Ureter (tissue), 1 donor: Measurements from ENCODE around the gene ARHGDIB. TPM values are rescaled to one million over a fixed set of nuclear protein-coding genes. Genes with fewer than 3 reads are reported as not detected.
A peak's percentile ranks its signal among the peaks of the same experiment; 100 is the strongest.

Experiments used
- DNase-seq: peaks from one replicate; pipeline ENCODE4 v3.0.0-alpha.2; 2020; ENCODE audit warnings: low spot score
- total RNA-seq: library from RNA; stranded (reverse); gene quantifications from one replicate; pipeline ENCODE4 v1.2.4, GENCODE V29; 2023
- donor health status: DM: yes; HTN: yes; CAD: no.

Gene ARHGDIB
- total RNA-seq, 1 donor from 2014 or later = 264 TPM

DNA sequence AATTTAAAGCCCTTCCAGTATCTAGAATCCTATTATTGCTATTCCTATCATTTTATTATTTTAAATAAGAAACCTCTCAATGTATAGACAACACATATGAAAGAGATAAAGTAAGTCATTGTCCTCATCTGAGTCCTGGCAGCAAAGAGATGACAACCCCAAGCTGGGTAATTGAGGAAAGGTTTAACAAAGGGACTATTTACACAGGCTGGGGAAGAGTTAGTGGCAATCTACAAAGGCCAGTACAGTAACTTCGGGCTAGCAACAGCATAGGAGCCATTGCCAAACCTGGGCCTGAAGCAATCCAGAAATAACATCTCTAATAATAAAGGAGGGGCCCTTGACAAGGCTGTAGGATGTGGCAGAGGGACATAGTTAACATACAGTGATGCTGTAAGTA is 22.6 kb upstream of the ARHGDIB start:
- DNase-seq = no peak

DNA sequence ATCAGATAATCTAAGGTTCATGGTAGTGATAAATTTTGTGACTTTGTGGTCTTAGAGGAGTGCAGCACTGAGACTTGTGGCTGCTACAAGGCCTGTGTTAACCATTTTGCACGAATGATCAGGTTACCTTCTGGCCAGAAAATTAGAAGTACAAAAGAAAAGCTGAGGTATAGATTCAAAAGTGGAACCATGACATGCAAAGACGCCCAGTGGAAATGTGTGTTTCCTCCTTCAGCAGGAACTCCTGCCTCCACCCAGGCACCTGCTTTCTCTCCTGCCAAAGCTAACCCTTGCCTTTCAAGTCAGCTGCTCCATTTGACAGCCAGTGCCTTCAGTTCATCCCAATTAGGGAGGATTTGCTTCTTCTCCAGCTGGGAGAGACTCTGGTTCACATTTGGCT is 21.6 kb upstream of the ARHGDIB start:
- DNase-seq = no peak

DNA sequence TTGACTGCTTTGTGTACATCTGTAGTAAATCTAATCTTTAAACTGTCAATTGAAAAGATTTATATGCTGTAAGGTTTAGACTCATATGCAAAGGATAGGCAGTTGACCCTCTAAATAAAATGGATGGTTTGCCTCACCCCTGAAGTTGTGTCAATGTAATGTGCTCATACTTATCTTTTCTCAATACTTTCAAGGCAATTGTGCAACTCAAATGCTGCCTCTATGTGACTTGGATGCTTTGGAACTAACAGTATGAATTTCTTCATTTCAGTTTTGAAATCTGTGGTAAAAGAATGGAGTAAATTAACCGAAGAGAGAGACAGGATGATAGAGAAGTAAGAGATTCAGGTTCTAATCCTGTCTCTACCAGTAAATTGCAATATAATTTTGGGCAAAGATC is 21.2 kb upstream of the ARHGDIB start:
- DNase-seq = no peak

DNA sequence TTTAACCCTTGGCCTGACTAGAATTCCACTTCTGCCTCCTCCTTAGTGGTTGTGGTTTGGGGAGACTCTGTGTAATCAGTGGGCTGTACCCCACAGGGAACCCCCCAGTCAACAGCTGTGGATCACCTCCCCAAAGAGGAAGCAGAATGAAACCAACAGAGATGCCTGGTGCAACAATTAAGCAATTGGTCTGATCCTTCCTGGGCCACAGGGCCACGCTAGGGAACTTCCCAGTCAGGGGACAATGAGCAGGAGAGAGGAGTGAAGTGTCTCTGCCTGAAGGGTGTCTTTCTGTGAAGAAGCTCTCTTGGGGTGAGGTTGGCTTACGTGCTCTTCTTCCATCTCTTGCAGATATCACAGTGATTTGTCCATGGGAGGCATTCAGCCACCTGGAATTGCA is 19.6 kb upstream of the ARHGDIB start:
- DNase-seq = no peak

DNA sequence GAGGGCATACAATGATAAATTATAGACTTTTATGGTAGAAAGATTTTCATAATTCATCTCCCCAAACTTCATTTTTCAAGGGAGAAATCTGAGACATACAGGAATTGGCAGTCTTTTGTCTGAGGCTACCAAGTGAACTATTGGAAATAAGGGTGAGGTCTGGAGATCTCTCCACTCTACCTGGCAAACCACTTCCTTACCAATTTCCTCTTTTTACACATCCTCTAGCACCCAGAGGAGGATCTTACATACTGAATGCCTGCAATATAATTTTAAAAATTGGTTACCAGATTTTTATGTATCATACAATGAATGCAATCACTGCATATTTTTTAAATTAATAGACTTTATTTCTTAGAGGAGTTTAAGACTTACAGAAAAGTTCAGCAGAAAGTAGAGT is 18.1 kb upstream of the ARHGDIB start:
- DNase-seq = no peak

DNA sequence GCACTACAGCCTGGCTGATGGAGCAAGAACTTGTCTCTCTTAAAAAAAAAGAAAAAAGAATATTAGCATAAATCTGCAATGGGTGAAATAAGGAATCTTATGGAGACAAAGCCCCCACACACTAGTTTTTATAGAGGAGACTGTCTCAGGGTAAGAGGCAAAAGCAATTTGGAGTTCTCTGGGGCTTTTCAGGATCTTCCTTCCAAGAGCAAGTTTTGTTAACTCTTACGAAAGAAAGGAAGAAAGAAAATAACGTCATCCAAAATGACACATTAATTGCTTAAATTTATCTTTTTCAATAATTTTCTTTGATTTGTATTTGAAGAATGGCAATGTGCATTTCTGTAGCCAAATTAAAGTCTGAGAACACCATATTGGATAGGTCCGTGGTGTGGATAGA is 15.3 kb upstream of the ARHGDIB start:
- no peak for DNase-seq

DNA sequence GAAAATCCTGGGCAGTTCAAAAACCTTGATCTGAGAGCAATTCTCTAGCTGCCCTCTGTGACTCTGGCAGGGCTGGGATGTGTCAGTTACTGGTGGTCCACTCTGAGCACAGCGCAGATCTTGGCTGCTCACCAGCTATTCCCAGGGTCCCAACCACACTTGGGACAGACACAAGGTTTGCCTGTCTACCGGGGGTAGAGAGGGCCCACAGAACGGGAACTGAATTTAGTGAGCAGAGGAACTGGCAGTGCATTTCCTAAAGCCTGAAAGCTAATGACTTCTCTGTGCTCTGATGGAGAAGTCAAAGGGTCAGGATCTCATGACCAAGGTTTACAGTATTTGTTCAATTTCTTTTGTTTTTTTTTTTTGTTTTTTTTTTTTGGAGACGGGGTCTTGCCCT is 14.1 kb upstream of the ARHGDIB start:
- DNase-seq = no peak

DNA sequence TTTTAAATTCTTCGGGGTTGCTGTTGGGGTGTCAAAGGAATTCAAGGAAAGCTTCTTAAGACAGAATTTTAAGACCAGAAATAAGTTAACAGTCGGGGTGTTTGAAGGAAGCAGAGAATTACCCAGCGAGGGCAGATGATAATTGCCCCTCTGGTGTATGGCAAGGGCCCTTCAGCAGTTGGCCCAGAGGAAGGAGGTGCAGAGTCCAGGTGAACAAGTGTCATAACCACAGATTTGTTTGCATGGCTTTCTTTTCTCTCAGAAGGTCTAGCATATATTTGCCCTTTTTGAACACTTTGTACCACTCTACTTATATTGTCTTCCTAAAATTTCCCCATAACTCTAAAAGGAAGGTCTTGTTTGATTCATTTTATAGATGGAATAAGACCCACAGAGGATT is 13.2 kb upstream of the ARHGDIB start:
- no peak for DNase-seq

DNA sequence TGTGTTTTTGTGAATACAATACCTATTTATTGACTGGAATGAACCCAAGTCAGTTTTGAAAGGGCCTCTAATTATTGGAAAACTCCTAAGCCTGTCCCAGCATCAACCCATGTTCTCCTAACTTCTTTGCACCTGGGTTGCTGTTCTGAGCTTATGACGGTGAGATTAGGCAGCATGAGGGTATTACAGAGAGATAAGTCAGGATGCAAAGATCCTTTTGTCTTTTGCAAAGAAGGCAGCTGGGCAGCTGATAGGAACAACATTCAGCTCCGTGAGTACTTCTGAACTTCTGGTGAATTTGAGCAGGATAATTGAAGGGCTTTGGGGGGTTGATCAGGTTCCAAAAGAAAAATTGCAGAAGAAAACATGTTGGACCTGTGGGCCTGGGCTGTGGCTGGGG is 11.4 kb upstream of the ARHGDIB start, which contains the start of gene PDE6H:
Gene PDE6H (plus strand): TSS at position 227 of the 400 bp plus-strand sequence. CDS start 4,971 bp downstream, outside the sequence.
- DNase-seq = no peak

DNA sequence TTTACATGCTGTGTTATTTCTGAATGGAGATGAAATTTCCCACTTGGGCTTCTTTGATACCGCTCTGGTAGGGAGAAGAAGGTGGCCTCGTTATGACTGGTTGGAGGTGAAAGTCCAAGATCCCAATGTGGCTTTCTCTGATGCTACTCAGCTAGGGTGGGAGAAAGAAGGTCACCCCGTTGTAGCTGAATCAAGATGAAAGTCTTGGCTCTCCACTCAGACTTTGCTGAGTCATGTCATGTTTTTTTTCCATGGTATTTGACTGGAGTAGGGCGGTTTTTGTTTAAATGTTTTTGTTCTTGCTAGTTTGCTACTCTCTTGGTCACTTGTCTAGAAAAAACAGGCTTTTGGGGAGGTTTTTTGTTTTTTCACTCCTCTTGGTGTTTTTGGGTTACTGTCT is 9.1 kb upstream of the ARHGDIB start:
- DNase-seq = no peak

DNA sequence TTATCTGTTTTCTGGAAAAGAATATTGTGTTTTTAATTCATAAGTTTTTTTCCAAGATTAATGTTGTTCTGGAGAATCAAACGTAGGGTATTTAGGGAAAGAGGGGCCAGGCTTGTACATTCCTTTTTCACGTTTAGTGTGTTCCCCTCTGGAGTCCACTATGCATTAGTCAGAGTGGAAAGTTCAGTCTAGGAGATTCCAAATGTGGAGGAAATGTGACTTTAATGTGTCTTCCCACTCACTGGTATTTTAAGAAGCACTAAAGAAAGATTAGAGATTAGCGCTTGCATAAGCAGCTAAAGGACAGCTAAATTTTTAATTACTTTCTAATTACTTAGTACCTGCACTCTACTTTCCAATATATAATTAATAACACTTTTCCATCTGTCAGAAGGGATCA is 7.1 kb upstream of the ARHGDIB start:
- DNase-seq = no peak

DNA sequence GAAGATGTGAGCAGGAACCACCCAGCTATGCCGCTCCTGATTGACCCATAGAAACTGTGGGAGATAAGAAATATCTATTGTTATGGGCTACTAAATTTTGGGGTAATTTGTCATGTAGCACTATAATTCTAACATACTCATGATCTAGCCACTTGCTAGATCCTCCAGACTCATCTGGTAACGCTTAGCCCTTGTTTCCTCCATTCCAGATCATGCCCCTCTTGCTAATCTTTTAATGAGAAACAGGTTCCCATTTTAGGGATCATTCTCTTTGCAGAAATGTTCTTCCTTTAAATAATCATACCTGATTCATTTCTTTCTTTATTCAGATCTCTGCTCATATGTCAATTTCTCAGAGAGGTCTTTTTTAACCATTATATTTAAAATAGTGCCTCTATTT is 3.8 kb upstream of the ARHGDIB start:
- no peak for DNase-seq

DNA sequence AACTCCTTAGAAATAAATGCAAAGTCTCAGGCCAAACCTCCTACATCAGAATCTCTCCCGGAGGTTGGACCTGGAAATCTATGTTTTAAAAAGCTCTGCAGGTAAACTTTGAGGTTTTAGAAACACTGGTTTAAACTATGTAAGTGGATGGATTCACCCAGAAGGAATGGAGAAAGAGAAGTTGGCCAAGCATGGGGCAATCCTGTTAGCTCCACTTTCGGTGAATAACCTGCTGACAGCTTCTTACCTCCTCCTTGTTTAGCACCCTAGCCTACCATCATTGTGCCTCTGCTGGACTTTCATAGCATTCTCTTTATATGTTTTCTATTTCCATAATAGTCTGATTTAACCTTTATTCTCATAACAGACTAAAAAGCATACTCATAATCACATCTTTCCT is 3.0 kb upstream of the ARHGDIB start:
- DNase-seq = no peak

DNA sequence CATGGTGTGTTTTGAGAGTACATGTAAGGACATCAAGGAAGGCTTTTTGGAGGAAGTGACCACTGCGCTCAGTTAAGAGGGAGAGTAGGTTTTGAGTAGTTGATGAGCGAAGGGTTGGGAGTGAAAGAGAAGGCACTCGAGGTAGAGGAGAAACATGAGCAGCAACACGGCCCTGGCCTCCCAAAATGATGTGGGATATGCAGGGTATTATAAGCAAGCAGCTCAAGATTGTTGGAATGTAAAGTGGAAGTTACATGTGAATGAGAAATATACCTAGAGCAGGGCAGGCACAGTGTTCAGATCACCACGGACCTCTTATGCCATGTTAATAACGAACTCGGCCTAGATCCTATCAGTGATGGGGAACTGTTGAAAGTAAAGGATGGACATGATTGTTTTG is 2.1 kb upstream of the ARHGDIB start:
- no peak for DNase-seq

DNA sequence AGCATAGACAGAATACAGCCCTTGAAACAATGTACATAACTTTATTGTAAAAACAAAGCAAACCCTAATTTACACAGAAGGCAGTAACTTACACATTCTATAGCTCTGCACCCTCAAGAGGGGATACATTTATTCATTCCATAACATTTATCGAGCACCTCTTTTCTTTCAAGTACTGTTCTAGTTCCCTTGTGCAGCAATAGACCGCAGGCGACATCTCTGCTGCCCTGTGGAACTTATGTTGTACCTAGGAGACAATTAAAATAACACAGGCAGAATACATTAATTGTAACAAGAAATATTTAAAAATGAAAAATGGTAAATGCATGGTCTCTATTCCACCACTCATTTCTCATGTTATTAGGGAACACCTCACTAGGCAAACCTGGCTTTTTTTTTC is 1.4 kb upstream of the ARHGDIB start:
- DNase-seq = no peak

DNA sequence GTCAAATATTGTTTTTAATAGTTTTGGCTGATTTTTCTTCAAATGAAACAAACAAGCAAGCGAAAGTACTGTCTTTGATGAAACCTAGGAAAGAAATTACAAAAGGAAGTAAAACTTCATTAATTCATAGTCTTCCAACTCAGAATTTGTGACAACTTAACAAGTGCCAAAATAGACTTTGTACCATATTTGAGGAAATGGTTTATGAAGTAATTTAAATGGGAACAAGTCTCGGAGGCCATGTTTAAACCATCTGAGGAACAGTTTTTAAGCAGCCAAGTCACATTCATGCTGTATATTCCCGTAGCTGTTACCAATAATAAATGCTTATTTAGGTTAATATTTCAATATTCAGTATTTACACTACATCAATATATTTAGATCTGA is 745 bp upstream of the ARHGDIB start:
- no peak for DNase-seq

DNA sequence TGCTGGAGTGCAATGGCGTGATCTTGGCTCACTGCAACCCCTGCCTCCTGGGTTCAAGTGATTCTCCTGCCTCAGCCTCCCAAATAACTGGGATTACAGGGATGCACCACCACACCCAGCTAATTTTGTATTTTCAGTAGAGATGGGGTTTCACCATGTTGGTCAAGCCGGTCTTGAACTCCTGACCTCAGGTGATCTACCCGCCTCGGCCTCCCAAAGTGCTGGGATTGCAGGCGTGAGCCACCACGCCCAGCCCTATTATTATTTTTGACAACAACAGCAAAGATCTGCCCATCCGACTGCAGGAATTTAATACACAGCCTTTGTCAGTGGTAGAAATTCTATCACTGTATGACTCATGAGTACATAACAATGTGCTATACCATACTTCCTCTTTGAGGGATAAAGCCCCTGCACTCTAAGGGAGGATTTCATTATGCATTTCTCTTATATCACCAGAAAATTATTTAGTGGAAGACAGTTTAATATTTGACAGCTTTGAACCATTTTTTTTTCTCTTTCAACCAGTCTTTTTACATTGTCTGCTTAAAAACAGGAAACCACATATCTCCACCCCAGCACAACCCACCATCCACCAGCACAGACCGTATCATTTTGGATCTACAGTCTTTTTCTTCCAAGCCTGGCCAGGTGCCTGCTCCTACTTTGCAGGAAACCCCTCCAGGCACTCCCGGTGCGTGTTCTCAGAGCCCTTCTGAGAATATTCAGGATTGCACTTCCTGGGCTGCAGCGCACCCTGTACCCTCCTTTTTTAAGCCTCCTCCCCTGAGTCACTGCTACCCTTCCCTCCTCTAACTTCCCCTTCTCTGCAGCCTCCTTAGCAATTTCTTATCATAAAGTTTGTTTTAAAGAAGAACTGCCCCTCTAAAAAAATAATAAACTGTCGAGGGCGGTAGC is 594 bp downstream of the ARHGDIB start:
- DNase-seq = peak; percentile 53

DNA sequence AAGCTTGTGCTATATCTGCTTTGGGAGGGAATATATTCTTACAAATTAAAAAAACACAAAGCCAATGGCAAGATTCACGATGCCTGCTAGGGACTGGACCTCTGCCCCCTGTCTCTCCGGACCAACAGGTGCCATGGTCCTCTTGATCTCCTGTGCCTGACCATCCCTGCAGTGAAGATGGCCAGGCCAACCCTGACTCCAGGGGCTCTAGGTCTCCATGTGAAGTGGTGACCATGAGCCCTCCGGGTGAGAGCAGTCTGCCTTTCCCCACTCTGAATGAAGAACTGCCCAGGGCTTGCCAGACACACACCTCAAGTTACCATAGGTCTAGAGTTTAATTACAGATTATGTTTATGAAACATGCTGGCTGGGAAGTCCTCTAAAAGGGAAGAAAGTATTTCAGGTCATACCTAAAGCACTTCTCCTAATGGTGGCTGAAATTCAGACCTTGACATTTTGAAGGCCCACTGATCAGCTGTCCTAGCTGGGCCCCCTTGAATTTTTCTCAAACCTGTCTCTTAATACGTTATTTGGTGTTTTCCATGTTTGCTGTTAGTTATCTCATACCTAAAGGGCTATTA is 1.4 kb downstream of the ARHGDIB start:
- no peak for DNase-seq

DNA sequence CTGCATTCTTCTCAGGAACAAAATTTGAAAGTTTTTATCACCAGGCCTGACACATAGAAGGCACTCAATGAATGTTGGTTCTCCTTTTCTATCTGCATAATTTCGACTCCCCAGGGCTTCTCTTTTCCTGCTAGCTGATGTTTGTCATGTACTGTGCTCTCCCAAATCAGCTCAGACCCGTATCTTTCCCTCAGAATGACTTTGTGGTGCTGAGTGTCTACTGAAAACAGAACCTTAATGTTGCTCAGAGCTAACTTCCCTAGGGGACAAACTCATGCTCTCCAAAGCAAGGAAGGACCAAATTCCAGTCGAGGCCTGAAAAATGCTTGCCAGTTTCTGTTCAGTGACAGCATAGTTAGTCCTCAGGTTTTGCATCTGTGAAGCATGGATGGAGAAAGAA is 1.9 kb downstream of the ARHGDIB start:
- DNase-seq = no peak

DNA sequence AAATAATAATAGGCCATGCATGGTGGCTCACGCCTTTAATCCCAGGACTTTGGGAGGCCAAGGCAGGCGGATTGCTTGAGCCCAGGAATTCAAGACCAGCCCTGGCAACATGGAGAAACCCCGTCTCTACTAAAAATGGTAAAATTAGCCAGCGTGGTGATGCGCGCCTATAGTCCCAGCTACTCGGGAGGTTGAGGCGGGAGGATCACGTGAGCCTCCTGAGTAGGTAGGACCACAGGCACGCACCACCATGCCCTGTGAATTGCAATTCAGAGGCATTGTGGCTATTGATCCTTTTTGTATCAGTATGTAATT is 2.3 kb downstream of the ARHGDIB start:
- no peak for DNase-seq

DNA sequence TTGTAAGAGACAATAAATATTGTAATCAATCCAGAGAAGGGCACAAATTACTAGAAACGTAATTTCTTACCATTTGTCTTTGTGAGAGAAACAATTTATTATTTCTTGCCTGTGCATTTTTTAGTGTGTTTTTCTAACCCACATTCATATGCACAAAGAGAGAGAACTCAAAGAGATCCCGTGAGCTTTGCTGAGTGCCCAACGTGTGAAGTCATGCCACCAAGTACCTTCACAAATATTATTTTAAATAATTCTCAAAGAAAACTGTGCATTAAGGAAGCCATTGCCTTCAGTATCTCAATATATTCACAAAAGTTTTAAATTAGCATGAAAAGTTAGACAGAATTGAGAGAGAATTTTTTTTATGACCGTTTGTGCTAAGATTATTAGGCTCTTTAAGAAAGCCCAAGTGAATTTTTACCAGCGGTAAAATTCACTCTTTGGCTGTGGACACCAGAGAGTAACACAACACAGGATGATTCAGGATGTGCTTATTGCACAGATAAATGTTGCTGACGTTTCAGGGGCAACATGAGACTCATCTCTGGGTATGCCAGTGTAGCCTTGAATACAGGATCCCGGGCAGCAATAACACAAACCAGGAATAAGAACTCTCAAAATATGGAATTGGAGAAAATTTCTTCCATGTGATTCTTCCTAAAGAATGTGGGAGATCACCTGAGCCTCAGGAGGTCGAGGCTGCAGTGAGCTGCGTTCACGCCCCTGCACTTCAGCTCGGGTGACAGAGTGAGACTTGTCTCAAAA is 2.9 kb downstream of the ARHGDIB start:
- DNase-seq = no peak

DNA sequence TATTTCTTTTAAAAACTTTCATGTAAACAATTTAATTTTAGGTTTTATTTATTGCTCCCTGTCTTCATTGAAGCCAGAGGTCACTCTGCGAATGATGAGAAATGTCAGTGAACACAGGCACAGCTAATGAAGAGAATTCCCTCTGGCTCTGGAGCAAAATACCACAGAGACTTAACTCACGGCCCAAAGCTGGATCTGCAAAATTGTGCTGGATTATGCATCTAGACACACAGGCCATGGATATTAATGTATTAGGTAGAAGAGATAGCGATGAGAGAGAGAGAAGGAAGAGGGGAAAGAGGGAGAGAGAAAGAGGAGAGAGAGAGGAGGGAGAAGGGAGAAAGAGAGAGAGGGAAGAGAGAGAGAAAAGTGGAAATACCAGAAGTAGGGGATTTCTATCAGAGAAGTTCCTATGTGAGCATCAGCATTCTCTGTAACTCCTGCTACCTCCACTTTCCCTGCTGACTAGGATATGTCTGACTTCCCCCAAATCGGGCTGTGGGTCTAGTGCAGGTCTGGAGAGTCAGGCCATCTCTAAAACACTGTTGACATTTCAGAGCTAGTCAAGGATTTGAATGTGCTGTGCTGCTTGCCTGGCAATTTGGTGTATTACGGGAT is 3.7 kb downstream of the ARHGDIB start:
- no peak for DNase-seq
